Body of pancreas (tissue), 4 donors: ENCODE data around the gene TMEM158. TPM values are rescaled to one million over a fixed set of nuclear protein-coding genes. Genes with fewer than 3 reads are reported as not detected.
A peak's percentile ranks its signal among the peaks of the same experiment; 100 is the strongest.

Experiments used
- ATAC-seq: fragments of 150-250 bp; one replicate; pipeline ENCODE4 v1.9.1; 2016
- DNase-seq, 4 donors: peaks; one replicate each; pipeline ENCODE4 v3.0.0-alpha.2; 2019
- H3K27ac ChIP-seq, 4 donors: fragments of 200-600 bp; sonication (generic); 1 replicate in 3 of 4; 2 replicates in 1 of 4; pipeline versions ENCODE4 v1.5.1 to v1.6.1; 2016 to 2019; ENCODE audit warnings: mild to moderate bottlenecking in 1 of 4, mixed read lengths in 1 of 4, moderate library complexity in 1 of 4
- H3K27me3 ChIP-seq, 2 donors: fragments of 200-600 bp; sonication (generic); one replicate each; pipeline ENCODE4 v1.6.0; 2016; ENCODE audit warnings: mild to moderate bottlenecking in 1 of 2
- H3K36me3 ChIP-seq, 2 donors: fragments of 200-600 bp; sonication (generic); replicated peaks in 1 of 2; 2 replicates each; pipeline ENCODE4 v1.5.1; 2016; ENCODE audit warnings: low read depth in 2 of 2; ENCODE audit not compliant: insufficient read depth in 1 of 2
- H3K4me1 ChIP-seq: fragments of 200-600 bp; sonication (generic); one replicate; pipeline ENCODE4 v1.6.0; 2016
- H3K4me3 ChIP-seq, 2 donors: fragments of 200-600 bp; sonication (generic); 1 replicate in 1 of 2; 2 replicates in 1 of 2; pipeline ENCODE4 v1.5.1; 2016 to 2019
- H3K9me3 ChIP-seq, 3 donors: fragments of 200-600 bp; sonication (generic); 1 replicate in 2 of 3; 2 replicates in 1 of 3; pipeline ENCODE4 v1.5.1; 2016
- POLR2A ChIP-seq, 3 donors: fragments of 450-650 bp; IDR thresholded peaks; one replicate each; pipeline ENCODE4 v1.6.1; 2016; ENCODE audit warnings: antibody characterized with exemption in 3 of 3, mild to moderate bottlenecking in 2 of 3
- WGBS, 2 donors: methylation state at CpG; one replicate each; pipeline ENCODE4 v1.1.5; 2017; 5-methylcytosine and 5-hydroxymethylcytosine counted together
- intact Hi-C: fragments of 100-400 bp; cut with DNase I; formaldehyde crosslinking; loops from one replicate; pipeline ENCODE4 v1.15.1; 2023
- total RNA-seq, 2 donors: library from RNA; depleted of rRNA; stranded (reverse); fragments of >200 nt; gene quantifications; one replicate each; pipeline ENCODE4 v1.1.0, GENCODE V29; 2016
- TF ChIP-seq, protein P1 (sequence below), 7 experiments: fragments of 450-650 bp in 4 of 7; fragments of 200-600 bp in 3 of 7; sonication (generic) in 3 of 7; IDR thresholded peaks; one replicate each; pipeline ENCODE4 v1.5.1; 2016 to 2019; ENCODE audit warnings: antibody characterized with exemption in 7 of 7

TMEM158 gene
- total RNA-seq, 2 donors from 2014 or later: 3.1 to 6.9 TPM

DNA sequence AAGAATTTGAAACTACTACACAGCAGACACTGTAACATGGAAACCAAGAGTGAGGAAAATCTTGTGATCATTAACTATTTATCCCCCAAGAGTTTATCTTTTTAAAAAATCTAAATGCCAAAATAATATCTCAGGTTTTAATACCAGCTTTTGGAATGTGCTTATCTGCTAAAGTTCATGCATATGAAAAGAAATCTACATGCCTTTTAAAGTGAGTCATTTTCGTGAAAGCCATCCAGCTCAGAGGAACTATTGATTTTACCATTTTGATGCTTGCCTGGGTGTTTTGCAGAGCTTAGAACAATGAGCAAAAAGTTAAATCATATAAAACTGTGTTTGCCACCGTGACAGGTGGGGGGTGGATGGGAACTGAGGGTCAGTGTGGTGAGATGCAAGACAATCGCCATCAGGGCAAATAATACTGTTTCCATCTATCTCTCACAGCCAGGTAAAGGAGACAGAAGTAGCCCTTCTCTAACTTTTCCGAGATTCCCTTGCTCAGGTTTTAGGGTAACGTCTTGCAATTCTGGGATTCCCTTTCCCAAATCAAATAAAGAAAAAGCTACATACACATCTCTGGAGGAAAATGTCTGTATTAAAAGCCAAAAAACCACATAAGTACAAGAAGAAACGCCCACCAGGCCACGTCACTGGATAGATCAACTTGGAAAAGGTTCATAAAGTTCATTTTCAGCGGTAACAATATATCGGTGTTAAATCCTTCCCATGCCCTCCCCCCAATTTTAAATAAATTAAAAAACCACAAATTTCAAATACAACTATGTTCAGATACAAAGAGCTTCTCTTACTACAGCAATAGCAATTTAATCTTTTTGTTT, 2.0 kb downstream of the TMEM158 start:
- no peaks in the 10 kb centered on the region for H3K27me3 ChIP-seq
- ATAC-seq (no peak), DNase-seq (no peak)
- intact Hi-C loops: no loop called here
- H3K9me3 ChIP-seq: no peaks in the 10 kb centered on the region
- peak overlapping the region in 2 of 4 donors; percentile 21 to 49 for H3K27ac ChIP-seq
- H3K4me3 ChIP-seq: no peak overlapping the region
- peaks cover 11% of the 10 kb centered on the region for H3K4me1 ChIP-seq
- 34 to 36% methylated on average over 9 of the region's 9 CpGs for WGBS, 2 donors
- H3K36me3 ChIP-seq: no peaks in the 10 kb centered on the region
- TF ChIP-seq, protein P1, sequence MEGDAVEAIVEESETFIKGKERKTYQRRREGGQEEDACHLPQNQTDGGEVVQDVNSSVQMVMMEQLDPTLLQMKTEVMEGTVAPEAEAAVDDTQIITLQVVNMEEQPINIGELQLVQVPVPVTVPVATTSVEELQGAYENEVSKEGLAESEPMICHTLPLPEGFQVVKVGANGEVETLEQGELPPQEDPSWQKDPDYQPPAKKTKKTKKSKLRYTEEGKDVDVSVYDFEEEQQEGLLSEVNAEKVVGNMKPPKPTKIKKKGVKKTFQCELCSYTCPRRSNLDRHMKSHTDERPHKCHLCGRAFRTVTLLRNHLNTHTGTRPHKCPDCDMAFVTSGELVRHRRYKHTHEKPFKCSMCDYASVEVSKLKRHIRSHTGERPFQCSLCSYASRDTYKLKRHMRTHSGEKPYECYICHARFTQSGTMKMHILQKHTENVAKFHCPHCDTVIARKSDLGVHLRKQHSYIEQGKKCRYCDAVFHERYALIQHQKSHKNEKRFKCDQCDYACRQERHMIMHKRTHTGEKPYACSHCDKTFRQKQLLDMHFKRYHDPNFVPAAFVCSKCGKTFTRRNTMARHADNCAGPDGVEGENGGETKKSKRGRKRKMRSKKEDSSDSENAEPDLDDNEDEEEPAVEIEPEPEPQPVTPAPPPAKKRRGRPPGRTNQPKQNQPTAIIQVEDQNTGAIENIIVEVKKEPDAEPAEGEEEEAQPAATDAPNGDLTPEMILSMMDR (IDR thresholded peaks at IDR 0.05): no peak
- no peak for TF ChIP-seq POLR2A (IDR thresholded peaks at IDR 0.05)

DNA sequence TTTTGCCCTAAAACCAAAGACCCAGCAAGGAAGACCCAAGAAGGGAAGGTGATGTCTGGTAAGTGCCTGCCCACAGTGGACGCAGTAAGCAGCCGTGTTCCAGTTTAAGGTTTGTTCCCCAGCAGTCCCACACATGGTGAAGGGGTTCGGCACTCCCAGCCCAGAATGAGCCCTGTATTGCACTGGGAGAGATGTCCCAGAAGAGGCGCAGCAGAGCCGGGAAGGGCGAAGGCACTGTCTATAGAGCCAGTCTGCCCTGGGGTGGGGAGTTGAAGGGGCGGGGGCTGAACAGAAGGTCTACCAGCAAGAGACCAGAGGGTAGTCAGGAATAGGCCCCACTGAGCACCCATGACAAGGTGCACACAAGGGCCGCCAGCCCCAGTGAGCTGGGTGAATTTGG, 6.4 kb downstream of the TMEM158 start:
- TF ChIP-seq, protein P1 (IDR thresholded peaks at IDR 0.05): no peak
- TF ChIP-seq POLR2A (IDR thresholded peaks at IDR 0.05): no peak
- Histone ChIP-seq H3K9me3 (no peaks in the 10 kb centered on the region), H3K36me3 (no peaks in the 10 kb centered on the region), H3K27me3 (no peaks in the 10 kb centered on the region), H3K27ac (no peak overlapping the region), H3K4me3 (no peak overlapping the region), H3K4me1 (peaks cover 8% of the 10 kb centered on the region)
- DNase-seq: no peak
- WGBS, 2 donors: 89 to 93% methylated on average over 4 to 8 of the region's 8 CpGs
- no peak for ATAC-seq
- intact Hi-C loops: no loop called here

DNA sequence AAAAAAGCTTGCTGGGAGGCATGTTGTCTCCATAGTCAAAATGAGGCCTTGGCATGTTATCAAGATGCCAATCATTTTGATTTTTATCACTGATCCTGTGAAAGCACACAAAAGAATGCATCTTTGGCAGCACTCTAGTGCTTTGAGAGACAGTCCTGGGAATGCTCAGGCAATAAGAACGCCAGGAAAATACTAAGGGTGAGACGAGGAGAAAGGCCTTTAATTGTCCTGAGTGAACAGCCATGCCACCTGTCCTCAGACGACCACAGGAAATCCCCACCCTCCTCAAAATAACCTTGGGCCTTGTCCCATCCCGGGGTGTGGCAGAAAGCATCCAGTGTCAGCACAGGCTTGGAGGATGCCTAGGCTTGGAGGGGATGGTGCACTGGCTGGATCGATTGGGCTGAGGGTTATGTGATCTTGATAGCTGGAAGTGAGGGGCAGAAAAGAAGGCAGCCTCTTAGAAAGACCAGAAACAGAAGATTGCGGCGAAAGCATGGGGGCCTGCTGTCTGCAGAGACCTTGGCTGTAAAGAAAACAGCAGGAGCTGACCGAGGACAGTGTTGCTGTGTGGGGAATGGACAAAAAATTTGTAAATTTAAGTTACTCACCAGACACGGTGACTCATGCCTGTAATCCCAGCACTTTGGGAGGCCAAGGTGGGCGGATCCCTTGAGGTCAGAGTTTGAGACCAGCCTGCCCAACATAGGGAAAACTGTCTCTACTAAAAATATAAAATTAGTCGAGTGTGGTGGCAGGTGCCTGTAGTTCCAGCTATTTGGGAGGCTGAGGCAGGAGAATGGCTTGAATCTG, 7.3 kb downstream of the TMEM158 start:
- H3K4me3 ChIP-seq: no peak overlapping the region
- no peak overlapping the region for H3K27ac ChIP-seq
- no peaks in the 10 kb centered on the region for H3K27me3 ChIP-seq
- WGBS, 2 donors: 54 to 61% methylated on average over 11 of the region's 11 CpGs
- H3K4me1 ChIP-seq: peaks cover 8% of the 10 kb centered on the region
- TF ChIP-seq, protein P1 (IDR thresholded peaks at IDR 0.05): no peak
- TF ChIP-seq POLR2A (IDR thresholded peaks at IDR 0.05): no peak
- intact Hi-C loops: no loop called here
- DNase-seq: no peak
- no peaks in the 10 kb centered on the region for H3K36me3 ChIP-seq
- ATAC-seq: no peak
- H3K9me3 ChIP-seq: no peaks in the 10 kb centered on the region

DNA sequence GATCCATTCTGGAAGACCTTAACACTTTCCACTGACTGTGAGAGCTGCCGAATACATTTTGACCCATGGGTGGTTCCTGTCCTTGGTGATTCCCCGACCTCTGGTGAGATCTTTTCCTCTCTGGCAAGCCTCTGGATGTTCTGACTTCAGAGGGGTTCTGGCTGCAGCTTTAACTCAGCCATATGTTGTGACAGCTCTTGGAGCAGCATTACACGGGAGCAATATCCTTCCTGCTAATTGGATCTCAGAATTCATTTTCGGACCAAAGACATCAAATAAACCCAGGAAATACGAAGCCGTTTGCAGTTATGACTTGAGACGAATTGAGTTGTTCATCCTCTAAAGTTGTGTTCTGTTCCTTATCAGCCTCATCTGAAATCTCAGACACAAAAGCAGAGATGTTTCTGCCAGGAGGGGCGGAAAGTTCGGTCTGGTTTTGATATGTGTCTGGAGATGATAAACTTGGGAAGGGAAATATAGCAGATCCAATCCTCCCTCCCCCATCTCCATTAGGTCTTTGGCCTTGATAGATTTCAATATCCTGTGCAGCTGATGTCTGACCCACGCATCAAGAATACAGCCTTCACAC, 10.0 kb downstream of the TMEM158 start:
- H3K4me1 ChIP-seq: peaks cover 8% of the 10 kb centered on the region
- no peaks in the 10 kb centered on the region for H3K27me3 ChIP-seq
- no peak overlapping the region for H3K27ac ChIP-seq
- H3K4me3 ChIP-seq: no peak overlapping the region
- DNase-seq (no peak), ATAC-seq (no peak)
- H3K9me3 ChIP-seq: no peaks in the 10 kb centered on the region
- intact Hi-C loops: no loop called here
- no peaks in the 10 kb centered on the region for H3K36me3 ChIP-seq
- 60 to 61% methylated on average over 10 of the region's 10 CpGs for WGBS, 2 donors
- TF ChIP-seq, protein P1 (IDR thresholded peaks at IDR 0.05): no peak
- TF ChIP-seq POLR2A (IDR thresholded peaks at IDR 0.05): no peak
